ENCODE data around the gene EVI5L. TPM values are rescaled to one million over a fixed set of nuclear protein-coding genes. Genes with fewer than 3 reads are reported as not detected.

Gene EVI5L
- total RNA-seq, 1 donor from 2014 or later, result 21.5 TPM

- DNase-seq (ENCODE audit: missing footprints) (no peak), ATAC-seq (no peak)
- intact Hi-C loops (cut with DNase I), result no loop called here
Observed at GRCh38 chr19:7913652-7914051, 83.6 kb downstream of the EVI5L start.

- no peak for DNase-seq (ENCODE audit: missing footprints)
- ATAC-seq, result no peak
- intact Hi-C loops (cut with DNase I), result no loop called here
Observed at GRCh38 chr19:7914099-7914498, 84.1 kb downstream of the EVI5L start.

Other genes with a start within 250 kb of the EVI5L start
- gene CAMSAP3, start 234.4 kb upstream of the EVI5L start, total RNA-seq, result 1.9 TPM
- 25.3 TPM for gene XAB2, start 200.7 kb upstream of the EVI5L start, total RNA-seq
- 205 TPM for gene PET100, start 200.4 kb upstream of the EVI5L start, total RNA-seq
- gene PCP2, start 196.5 kb upstream of the EVI5L start, total RNA-seq, result 6.6 TPM
- 8.4 TPM for gene STXBP2, start 193.1 kb upstream of the EVI5L start, total RNA-seq
- gene RETN, start 161.2 kb upstream of the EVI5L start, total RNA-seq, result 1.2 TPM
- gene MCEMP1, start 153.1 kb upstream of the EVI5L start, total RNA-seq, result 1.1 TPM
- 139 TPM for gene TRAPPC5, start 149.4 kb upstream of the EVI5L start, total RNA-seq
- 0.30 TPM for gene FCER2, start 128.1 kb upstream of the EVI5L start, total RNA-seq
- gene CLEC4G, start 98.1 kb upstream of the EVI5L start, total RNA-seq, result 2.2 TPM
- gene CD209, start 82.7 kb upstream of the EVI5L start, total RNA-seq, result 15.6 TPM
- not detected for gene CLEC4M, start 67.0 kb upstream of the EVI5L start, total RNA-seq
- gene PRR36, start 44.2 kb downstream of the EVI5L start, total RNA-seq, result not detected
- gene LRRC8E, start 58.3 kb downstream of the EVI5L start, total RNA-seq, result 2.5 TPM
- 28.0 TPM for gene MAP2K7, start 73.7 kb downstream of the EVI5L start, total RNA-seq
- 7.2 TPM for gene TGFBR3L, start 84.6 kb downstream of the EVI5L start, total RNA-seq
- gene SNAPC2, start 90.1 kb downstream of the EVI5L start, total RNA-seq, result 10.3 TPM
- 0.19 TPM for gene CTXN1, start 95.9 kb downstream of the EVI5L start, total RNA-seq
- 111 TPM for gene TIMM44, start 113.4 kb downstream of the EVI5L start, total RNA-seq
- 55.1 TPM for gene ELAVL1, start 175.4 kb downstream of the EVI5L start, total RNA-seq
- not detected for gene CCL25, start 222.5 kb downstream of the EVI5L start, total RNA-seq